T47D (cell line): Measurements from ENCODE around the gene CELA2B.
A peak's percentile ranks its signal among the peaks of the same experiment; 100 is the strongest.
"Not testable (repeated sequence)": the region's sequence is repeated elsewhere in the genome, so short reads cannot be mapped to it uniquely, and the experiment has no call there.

ENCODE experiments used
- DNase-seq, 2 experiments: peaks; one replicate each; pipeline versions ENCODE4 v3.0.0 to v3.0.0-alpha.2; 2011 to 2012; ENCODE audit warnings: low read depth in 1 of 2, low spot score in 1 of 2
- JUND ChIP-seq: IDR thresholded peaks from 2 replicates; pipeline ENCODE4 v1.6.1; 2012; ENCODE audit warnings: low read depth
- in situ Hi-C: cut with HindIII; loops from 2 replicates; pipeline ENCODE4 v1.10.0; 2016; ENCODE audit warnings: low sequenced_read_pairs, low pct_unique_long_range_greater_than_20kb

CELA2B gene

DNA sequence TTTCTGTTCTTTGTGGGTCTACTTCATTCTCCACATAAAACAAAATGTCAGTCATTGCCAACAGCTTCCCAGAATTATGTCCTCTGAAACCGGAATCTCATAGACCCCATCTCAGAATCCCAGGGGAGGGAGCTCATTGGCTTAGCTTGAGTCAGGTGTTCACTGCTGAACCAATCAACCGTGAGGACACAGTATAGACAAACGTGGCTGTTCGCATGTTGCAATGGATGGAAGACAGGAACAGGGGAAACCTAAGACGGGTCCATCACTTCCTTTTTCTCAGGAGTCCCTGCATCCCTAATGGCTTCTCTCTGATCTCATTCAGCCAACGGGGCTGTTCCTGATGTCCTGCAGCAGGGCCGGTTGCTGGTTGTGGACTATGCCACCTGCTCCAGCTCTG is 10.2 kb upstream of the CELA2B start:
- no peak for DNase-seq
- in situ Hi-C loops: no loop called here
- TF ChIP-seq JUND: no peak

DNA sequence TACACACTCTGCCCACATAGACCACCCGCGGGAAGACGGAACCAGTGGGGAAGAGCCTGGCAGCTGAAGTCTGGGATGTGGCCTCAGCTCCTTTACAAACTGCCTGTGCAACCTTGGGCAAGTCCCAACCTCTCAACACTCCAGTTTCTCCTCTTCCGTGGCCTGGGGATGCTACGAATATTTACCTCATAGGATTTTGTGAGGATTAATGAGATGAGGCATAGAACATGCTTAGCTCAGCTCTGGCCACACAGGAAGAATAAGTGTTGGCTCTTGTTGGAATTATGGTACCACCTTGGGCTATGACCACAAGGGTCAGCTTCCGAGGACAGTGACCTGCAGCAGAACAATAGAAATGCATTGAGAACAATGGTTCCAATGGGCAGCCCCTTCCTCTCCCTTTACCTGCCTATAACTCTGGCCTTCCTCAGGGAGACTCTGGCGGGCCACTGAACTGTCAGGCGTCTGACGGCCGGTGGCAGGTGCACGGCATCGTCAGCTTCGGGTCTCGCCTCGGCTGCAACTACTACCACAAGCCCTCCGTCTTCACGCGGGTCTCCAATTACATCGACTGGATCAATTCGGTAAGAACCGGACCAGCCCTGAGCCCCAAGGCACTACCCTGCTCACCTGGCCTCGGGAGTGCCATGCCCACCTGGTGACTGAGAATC is 8.8 kb upstream of the CELA2B start:
- in situ Hi-C loops, DNase-seq: not testable (repeated sequence)

DNA sequence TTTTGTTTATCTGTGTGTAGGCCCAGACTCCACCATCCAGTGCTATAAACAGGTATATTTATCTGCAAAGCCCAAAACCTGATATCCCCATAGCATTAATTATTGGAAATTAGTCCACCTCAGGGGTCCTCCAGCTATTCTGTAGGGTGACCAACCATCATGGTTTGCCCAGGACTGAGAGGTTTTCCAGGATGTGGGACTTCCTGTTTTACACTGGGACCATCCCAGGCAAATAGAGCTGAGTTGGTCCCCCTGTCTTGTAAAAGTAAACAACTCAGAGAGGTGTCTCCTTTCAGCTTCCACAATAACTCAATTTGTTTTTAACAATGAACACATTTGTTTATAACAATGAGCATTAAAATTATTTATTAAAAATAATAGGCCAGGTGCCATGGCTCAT is 7.8 kb upstream of the CELA2B start:
- in situ Hi-C loops: no loop called here
- no peak for DNase-seq
- no peak for TF ChIP-seq JUND

DNA sequence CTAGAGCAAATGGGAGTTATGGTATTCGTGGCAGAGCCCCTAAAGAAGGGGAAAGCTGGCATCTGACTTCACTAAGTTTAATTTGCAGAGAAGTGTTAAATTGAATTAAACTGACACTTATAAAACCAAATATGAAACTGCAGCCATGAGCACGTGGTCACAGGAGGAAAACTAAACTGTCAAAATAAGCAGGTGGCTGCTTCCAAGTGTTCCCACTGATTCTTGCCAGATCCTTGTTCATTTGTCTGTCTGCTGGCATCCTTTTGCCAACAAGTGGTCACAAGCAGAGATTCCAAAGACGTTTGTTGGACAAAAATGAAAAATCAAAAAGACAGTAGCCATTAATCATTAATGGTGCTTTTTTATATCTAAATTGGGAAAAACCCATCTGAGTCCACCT is 6.5 kb upstream of the CELA2B start:
- TF ChIP-seq JUND: no peak
- in situ Hi-C loops: no loop called here
- no peak for DNase-seq

DNA sequence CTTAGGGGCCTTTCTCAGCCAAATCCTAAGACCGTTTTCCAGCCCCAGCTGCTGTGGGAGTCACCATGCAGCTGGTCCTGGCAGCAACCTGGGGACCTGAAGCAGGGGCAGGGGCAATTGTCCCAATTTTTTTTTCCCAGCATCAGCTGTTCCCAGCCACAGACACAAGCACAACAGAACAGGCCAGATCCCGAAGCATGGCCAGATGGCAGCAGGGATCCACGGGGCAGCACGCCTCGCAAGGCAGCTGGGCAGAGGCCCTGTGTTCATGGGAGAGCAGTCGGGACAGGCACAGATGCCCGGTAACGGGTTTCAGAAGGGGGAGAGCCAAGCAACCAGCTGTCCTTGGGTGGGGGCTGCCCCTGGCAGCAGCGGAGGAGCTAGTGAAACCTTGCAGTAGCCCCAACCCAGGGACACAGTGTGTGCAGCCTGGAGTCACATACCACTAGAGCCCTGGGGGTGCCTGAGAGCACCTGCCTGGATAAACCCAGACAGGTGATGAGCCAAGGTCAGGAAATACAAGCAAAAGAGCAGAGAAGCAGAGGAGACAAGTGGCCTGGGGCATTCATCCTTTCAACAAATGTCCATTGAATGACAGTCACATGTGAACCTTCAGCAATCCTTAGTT is 6.0 kb upstream of the CELA2B start:
- DNase-seq, in situ Hi-C loops: not testable (repeated sequence)

DNA sequence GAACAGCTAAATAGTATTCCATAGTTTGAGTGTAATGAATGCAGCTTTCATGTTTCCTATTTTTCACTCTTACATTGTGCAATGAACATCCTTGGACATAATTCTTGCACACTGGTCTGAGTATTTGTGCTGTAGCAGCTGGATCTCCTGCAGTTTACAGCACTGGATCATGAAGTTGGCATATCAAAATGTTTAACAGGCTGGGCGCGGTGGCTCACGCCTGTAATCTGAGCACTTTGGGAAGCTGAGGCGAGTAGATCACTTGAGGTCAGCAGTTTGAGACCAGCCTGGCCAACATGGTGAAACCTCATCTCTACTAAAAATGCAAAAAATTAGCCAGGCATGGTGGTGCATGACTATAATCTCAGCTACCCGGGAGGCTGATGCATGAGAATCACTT is 4.8 kb upstream of the CELA2B start:
- DNase-seq, in situ Hi-C loops: not testable (repeated sequence)

DNA sequence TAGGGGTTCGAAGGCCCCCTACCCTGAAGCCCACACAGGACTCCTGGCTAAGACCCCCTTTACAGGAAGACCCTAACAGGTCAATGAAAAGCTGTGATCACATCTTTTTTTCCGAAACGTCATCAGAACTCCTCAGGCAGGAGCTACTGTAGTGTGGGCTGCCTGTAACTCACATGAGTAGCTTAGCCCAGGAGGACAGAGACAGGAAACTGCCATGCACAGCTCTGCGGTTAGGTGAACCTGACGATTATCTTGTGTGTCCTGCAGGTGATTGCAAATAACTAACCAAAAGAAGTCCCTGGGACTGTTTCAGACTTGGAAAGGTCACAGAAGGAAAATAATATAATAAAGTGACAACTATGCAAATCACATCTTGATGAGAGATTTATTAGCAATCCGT is 4.2 kb upstream of the CELA2B start:
- in situ Hi-C loops: not testable (repeated sequence)

DNA sequence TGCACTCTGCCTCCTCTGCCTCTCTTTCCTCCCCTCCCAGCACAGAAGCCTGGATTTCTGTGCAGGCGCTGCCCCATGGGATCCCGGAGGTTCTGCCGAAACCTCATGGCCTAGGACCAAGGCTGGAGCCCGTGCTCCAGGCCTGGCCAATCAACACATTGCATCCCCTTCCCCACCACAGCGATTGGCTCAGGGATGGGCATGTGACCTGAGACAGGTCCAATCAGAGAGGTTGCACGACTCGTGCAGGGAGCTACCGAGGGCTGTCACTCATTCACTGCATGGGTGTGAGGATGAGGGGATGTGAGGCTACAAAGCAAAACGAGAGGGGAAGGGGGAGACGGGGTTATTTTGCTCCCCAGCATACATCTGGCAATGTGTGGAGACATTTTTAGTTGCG is 3.3 kb upstream of the CELA2B start:
- no peak for TF ChIP-seq JUND
- no peak for DNase-seq
- in situ Hi-C loops: no loop called here

More for the DNA sequence above, 4.2 kb upstream of the CELA2B start:
- DNase-seq: not testable (repeated sequence)

DNA sequence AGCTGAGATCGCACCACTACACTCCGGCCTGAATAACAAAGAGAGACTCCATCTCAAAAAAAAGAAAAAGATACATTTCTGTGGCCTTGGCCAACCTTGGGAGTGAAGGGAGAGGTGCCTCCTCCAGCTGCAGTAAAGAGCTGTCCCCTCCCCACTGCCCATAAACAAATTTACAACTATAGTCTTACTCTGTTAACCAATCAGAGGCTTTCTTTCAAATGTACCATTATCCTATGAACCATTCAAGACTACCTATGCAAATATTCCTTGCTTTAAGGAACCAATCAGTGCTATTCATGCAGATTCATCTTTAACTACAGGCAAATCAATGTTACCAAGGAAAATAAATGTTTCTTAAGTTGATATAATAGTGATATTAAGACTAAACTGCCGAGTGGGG is 1.0 kb downstream of the CELA2B start:
- peak in 1 of 2 experiments; percentile 20 for DNase-seq
- in situ Hi-C loops: no loop called here
- TF ChIP-seq JUND: no peak

DNA sequence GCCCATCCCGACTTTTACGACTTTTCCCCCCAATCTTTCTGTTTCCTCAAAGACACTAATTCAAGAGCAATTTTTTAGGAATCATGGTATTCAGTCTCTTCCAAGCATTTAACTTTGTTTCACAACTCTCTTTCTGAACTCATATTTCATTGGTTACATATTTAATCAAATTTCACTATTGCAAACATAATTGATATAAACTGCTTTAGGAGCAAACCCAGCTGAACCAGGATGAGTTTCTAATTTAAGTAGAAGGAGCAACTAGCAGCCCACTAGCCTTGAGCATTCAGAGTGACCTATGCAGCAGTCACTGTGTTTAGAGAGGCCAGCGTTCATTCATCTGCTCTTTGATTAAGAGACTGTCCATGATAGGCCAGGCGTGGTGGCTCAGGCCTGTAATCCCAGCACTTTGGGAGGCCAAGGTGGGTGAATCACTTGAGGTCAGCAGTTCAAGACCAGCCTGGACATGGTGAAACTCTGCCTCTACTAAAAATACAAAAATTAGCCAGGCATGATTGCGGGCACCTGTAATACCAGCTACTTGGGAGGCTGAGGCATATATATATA is 1.8 kb downstream of the CELA2B start:
- in situ Hi-C loops: no loop called here
- no peak for DNase-seq
- no peak for TF ChIP-seq JUND

DNA sequence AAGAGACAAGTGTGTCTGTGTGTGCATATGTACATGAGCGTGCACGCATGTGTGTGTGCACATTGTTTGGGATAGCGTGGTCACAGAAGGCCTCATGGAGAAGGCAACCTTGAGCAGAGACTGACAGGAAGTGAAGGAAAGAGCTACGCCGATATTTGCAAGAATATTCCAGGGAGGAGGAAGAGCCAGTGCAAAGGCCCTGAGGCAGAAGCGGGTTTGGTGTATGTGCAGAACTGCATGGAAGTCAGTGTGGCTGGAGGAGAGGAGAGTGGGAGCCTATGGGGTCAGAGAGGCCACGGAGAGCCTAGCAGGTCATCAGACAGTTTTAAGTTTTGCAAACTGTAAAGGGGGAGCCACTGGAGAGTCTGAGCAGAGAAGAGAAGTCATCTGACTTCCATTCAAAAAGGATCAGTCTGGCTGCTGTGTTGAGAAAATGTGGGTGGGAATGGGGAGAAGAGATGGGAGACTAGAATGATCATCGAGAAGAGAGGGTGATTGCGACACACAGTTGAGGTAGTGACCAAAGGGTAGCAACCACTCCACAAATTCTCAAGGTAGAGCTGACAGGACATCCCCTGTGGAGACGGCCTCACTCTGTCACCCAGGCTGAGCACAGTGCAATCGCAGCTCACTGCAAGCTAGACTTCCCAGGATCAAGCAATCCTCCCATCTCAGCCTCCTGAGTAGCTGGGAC is 3.9 kb downstream of the CELA2B start:
- in situ Hi-C loops: no loop called here
- no peak for TF ChIP-seq JUND
- no peak for DNase-seq

DNA sequence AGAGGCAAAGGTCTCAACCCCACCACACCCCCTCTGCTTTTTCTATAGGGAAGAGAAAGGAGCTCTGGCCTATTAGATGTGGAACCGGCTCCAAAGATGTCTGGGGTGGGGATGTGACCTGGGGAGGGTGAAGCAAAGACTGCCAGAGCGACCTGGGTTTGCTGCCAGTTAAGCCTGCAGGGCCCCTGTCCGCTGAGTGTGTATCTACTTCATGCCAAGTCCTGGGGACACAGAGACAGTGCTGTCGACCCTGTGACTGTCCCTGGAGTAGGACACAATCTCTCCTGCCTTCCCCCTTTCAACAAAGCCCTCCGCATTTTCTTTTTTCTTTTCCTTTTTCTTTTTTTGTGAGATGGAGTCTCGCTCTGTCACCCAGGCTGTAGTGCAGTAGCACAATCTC is 6.6 kb downstream of the CELA2B start:
- in situ Hi-C loops, DNase-seq: not testable (repeated sequence)

DNA sequence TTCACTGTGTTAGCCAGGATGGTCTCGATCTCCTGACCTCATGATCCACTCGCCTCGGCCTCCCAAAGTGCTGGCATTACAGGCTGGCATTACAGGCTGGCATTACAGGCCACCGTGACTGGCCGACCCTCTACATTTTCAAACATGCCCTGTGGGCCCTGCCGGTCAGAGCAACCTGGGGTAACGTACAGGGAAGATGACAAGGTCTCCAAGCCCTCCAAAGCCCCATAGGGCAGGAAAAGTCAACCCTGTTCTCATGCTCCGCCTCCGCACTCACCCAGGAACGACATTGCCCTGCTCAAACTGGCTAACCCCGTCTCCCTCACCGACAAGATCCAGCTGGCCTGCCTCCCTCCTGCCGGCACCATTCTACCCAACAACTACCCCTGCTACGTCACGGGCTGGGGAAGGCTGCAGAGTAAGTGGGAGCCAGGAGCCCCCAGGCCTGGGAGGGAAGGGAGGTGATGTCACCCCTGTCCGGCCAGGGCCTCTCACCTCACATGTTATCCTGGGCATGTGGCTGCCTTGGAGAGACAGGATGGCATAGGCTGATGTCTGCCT is 7.2 kb downstream of the CELA2B start:
- in situ Hi-C loops, DNase-seq: not testable (repeated sequence)
